ENCODE results near the gene GNG3. TPM values are rescaled to one million over a fixed set of nuclear protein-coding genes. Genes with fewer than 3 reads are reported as not detected.

The GNG3 gene
- total RNA-seq, 1 donor from 2014 or later: not detected

- peaks cover 2 to 7% of the 10 kb centered on the region in 2 donors for H3K36me3 ChIP-seq
- peak overlapping the region; percentile 75 to 76 for H3K4me3 ChIP-seq
- intact Hi-C loops (cut with DNase I): loop anchor here (2.0 to 5.0 kb wide), 3 partner anchors 53 to 126 kb away; partner anchors contain the start of genes INTS5, POLR2G, STX5 and TEX54
- no peaks in the 10 kb centered on the region for H3K9me3 ChIP-seq
- peak overlapping the region; percentile 61 to 86 for H3K27ac ChIP-seq
- no peaks in the 10 kb centered on the region for H3K27me3 ChIP-seq
- peaks cover 8 to 21% of the 10 kb centered on the region in 2 donors for H3K4me1 ChIP-seq
- peak; percentile 85 to 98 for DNase-seq (ENCODE audit: low spot score in 2 of 2)
- no peak for TF ChIP-seq CTCF (IDR thresholded peaks at IDR 0.05)
Measured at GRCh38 chr11:62705880-62706849, 1.3 kb upstream of the GNG3 start.

GRCh38 chr11:62706850-62707247, 627 bp upstream of the GNG3 start:
- intact Hi-C loops (cut with DNase I): loop anchor here (2.0 to 5.0 kb wide), 3 partner anchors 54 to 125 kb away; partner anchors contain the start of genes INTS5, POLR2G, STX5 and TEX54
- Histone ChIP-seq H3K9me3 (no peaks in the 10 kb centered on the region), H3K36me3 (peaks cover 6 to 12% of the 10 kb centered on the region in 2 donors), H3K27ac (peak overlapping the region; percentile 61 to 86), H3K4me3 (peak overlapping the region; percentile 75 to 76), H3K27me3 (no peaks in the 10 kb centered on the region), H3K4me1 (peaks cover 8 to 21% of the 10 kb centered on the region in 2 donors)
- no peak for DNase-seq (ENCODE audit: low spot score in 2 of 2)
- TF ChIP-seq CTCF (IDR thresholded peaks at IDR 0.05): no peak

GRCh38 chr11:62708392-62708791, 916 bp downstream of the GNG3 start:
- H3K4me1 ChIP-seq: peaks cover 8 to 21% of the 10 kb centered on the region in 2 donors
- peak overlapping the region; percentile 56 to 75 for H3K4me3 ChIP-seq
- no peak for TF ChIP-seq CTCF (IDR thresholded peaks at IDR 0.05)
- intact Hi-C loops (cut with DNase I): loop anchor here (2.0 to 5.0 kb wide), 2 partner anchors 106 to 124 kb away; partner anchors contain the start of genes STX5 and TEX54
- peak overlapping the region; percentile 91 to 94 for H3K27ac ChIP-seq
- DNase-seq (ENCODE audit: low spot score in 2 of 2): no peak
- no peaks in the 10 kb centered on the region for H3K27me3 ChIP-seq
- H3K36me3 ChIP-seq: peaks cover 17 to 27% of the 10 kb centered on the region in 2 donors
- no peaks in the 10 kb centered on the region for H3K9me3 ChIP-seq

GRCh38 chr11:62708793-62709192, 1.3 kb downstream of the GNG3 start:
- H3K4me3 ChIP-seq: peak overlapping the region; percentile 56 to 75
- H3K9me3 ChIP-seq: no peaks in the 10 kb centered on the region
- peak overlapping the region; percentile 91 to 94 for H3K27ac ChIP-seq
- intact Hi-C loops (cut with DNase I): loop anchor here (1.0 to 5.0 kb wide), 5 partner anchors 19 to 124 kb away; partner anchors contain the start of genes C11orf98, CSKMT, HNRNPUL2 and STX5
- peaks cover 21 to 31% of the 10 kb centered on the region in 2 donors for H3K36me3 ChIP-seq
- H3K27me3 ChIP-seq: no peaks in the 10 kb centered on the region
- no peak for TF ChIP-seq CTCF (IDR thresholded peaks at IDR 0.05)
- H3K4me1 ChIP-seq: peaks cover 8 to 21% of the 10 kb centered on the region in 2 donors
- no peak for DNase-seq (ENCODE audit: low spot score in 2 of 2)

GRCh38 chr11:62709247-62710000, 1.9 kb downstream of the GNG3 start:
- H3K4me3 ChIP-seq: peak overlapping the region; percentile 56 to 75
- peak; percentile 96 to 99 for DNase-seq (ENCODE audit: low spot score in 2 of 2)
- H3K27ac ChIP-seq: peak overlapping the region; percentile 91 to 94
- no peaks in the 10 kb centered on the region for H3K9me3 ChIP-seq
- intact Hi-C loops (cut with DNase I): loop anchor here (1.0 to 5.0 kb wide), 5 partner anchors 18 to 123 kb away; partner anchors contain the start of genes C11orf98, CSKMT, HNRNPUL2 and STX5
- peaks cover 8 to 21% of the 10 kb centered on the region in 2 donors for H3K4me1 ChIP-seq
- peak in 1 of 3 experiments; percentile 21 for TF ChIP-seq CTCF (IDR thresholded peaks at IDR 0.05)
- H3K27me3 ChIP-seq: no peaks in the 10 kb centered on the region
- peaks cover 27 to 37% of the 10 kb centered on the region in 2 donors for H3K36me3 ChIP-seq
